B cell (primary cell): Measurements from ENCODE around the gene OR9Q1. TPM values are rescaled to one million over a fixed set of nuclear protein-coding genes. Genes with fewer than 3 reads are reported as not detected.

Experiments
- ATAC-seq: fragments of 200-7000 bp; cut with Tn5 transposase; one replicate; pipeline ENCODE4 v1.10.0; 2021; ENCODE audit warnings: low read depth, mild to moderate bottlenecking, moderate number of reproducible peaks, moderate library complexity
- CTCF ChIA-PET: fragments of 350-600 bp; sonication (Branson Sonifier 250); formaldehyde crosslinking; loops from one replicate; lab custom pipeline; 2021; ENCODE audit warnings: antibody characterized with exemption, inconsistent platforms; lab: Charles Lee
- POLR2A ChIA-PET: fragments of 350-600 bp; sonication (Branson Sonifier 250); formaldehyde crosslinking; loops from one replicate; lab custom pipeline; 2021; ENCODE audit warnings: antibody characterized with exemption; lab: Charles Lee
- DNase-seq: peaks from one replicate; pipeline ENCODE4 v3.0.0; 2013
- H2AFZ ChIP-seq: 2 replicates; pipeline ENCODE4 v1.6.1; 2012; ENCODE audit warnings: mild to moderate bottlenecking, low read depth, low read length; ENCODE audit not compliant: insufficient read depth, poor library complexity, severe bottlenecking
- H3K27ac ChIP-seq, 2 donors: 1 replicate in 1 of 2; 2 replicates in 1 of 2; pipeline ENCODE4 v1.5.1; 2012 to 2013; ENCODE audit warnings: low read length in 2 of 2, mild to moderate bottlenecking in 2 of 2, moderate library complexity in 1 of 2
- H3K27me3 ChIP-seq, 4 experiments: fragments of 200-600 bp in 1 of 4; sonication (generic) in 1 of 4; replicated peaks in 1 of 4; 1 replicate in 2 of 4; 2 replicates in 2 of 4; pipeline versions ENCODE4 v1.6.1 to v1.7.0; 2013 to 2016; ENCODE audit warnings: low read length in 3 of 4, mild to moderate bottlenecking in 2 of 4, mixed read lengths in 1 of 4, moderate library complexity in 1 of 4; ENCODE audit not compliant: insufficient read depth in 4 of 4, control insufficient read depth in 3 of 4; ENCODE audit errors: control extremely low read depth in 1 of 4
- H3K36me3 ChIP-seq, 2 experiments: replicated peaks in 1 of 2; 1 replicate in 1 of 2; 2 replicates in 1 of 2; pipeline versions ENCODE4 v1.6.1 to v1.7.1; 2013; ENCODE audit warnings: low read length in 1 of 2; ENCODE audit not compliant: insufficient read depth in 2 of 2, control insufficient read depth in 1 of 2; ENCODE audit errors: control extremely low read depth in 1 of 2, extremely low read depth in 1 of 2
- H3K4me1 ChIP-seq, 2 donors: fragments of 200-600 bp in 1 of 2; sonication (generic) in 1 of 2; 1 replicate in 1 of 2; 2 replicates in 1 of 2; pipeline versions ENCODE4 v1.5.1 to v1.6.1; 2013 to 2017; ENCODE audit warnings: low read length in 2 of 2; ENCODE audit not compliant: control insufficient read depth in 2 of 2, insufficient read depth in 2 of 2
- H3K4me2 ChIP-seq: replicated peaks from 2 replicates; pipeline ENCODE3; 2012; ENCODE audit warnings: mild to moderate bottlenecking, low read depth, low read length; ENCODE audit not compliant: poor library complexity, severe bottlenecking
- H3K4me3 ChIP-seq, 5 experiments: fragments of 200-600 bp in 1 of 5; sonication (generic) in 1 of 5; 1 replicate in 3 of 5; 2 replicates in 2 of 5; pipeline versions ENCODE4 v1.5.1 to v1.7.0; 2011 to 2016; ENCODE audit warnings: low read length in 4 of 5, mild to moderate bottlenecking in 4 of 5, low read depth in 2 of 5, control low read depth in 1 of 5, moderate library complexity in 1 of 5; ENCODE audit not compliant: insufficient read depth in 1 of 5; ENCODE audit errors: control extremely low read depth in 1 of 5, extremely low read depth in 1 of 5
- H3K79me2 ChIP-seq: fragments of 200-600 bp; sonication (generic); one replicate; pipeline ENCODE4 v1.6.0; 2016; ENCODE audit warnings: low read length; ENCODE audit not compliant: control insufficient read depth, insufficient read depth
- H3K9ac ChIP-seq: fragments of 200-600 bp; sonication (generic); 2 replicates; pipeline ENCODE4 v1.6.1; 2017; ENCODE audit warnings: mild to moderate bottlenecking, low read length, moderate library complexity
- H3K9me3 ChIP-seq, 3 donors: one replicate each; pipeline versions ENCODE4 v1.6.1 to v1.7.1; 2013; ENCODE audit warnings: low read length in 2 of 3; ENCODE audit not compliant: control insufficient read depth in 2 of 3, insufficient read depth in 1 of 3; ENCODE audit errors: control extremely low read depth in 1 of 3
- H4K20me1 ChIP-seq: 2 replicates; pipeline ENCODE4 v1.6.0; 2012; ENCODE audit warnings: mild to moderate bottlenecking, low read length; ENCODE audit not compliant: insufficient read depth, control insufficient read depth, poor library complexity, severe bottlenecking
- H3K27ac Mint-ChIP-seq: one replicate; pipeline ENCODE4 v1.8.0; 2021; ENCODE audit warnings: mixed read lengths
- H3K27me3 Mint-ChIP-seq: one replicate; pipeline ENCODE4 v1.8.0; 2021; ENCODE audit warnings: mixed read lengths
- H3K4me1 Mint-ChIP-seq: one replicate; pipeline ENCODE4 v1.8.0; 2021; ENCODE audit warnings: mixed read lengths
- H3K4me3 Mint-ChIP-seq: one replicate; pipeline ENCODE4 v1.8.0; 2021; ENCODE audit warnings: mixed read lengths
- H3K9me3 Mint-ChIP-seq: one replicate; pipeline ENCODE4 v1.8.0; 2022; ENCODE audit warnings: mixed read lengths; ENCODE audit not compliant: insufficient read depth
- CTCF ChIP-seq: fragments of 200-600 bp; IDR thresholded peaks from one replicate; pipeline ENCODE4 v1.8.0; 2022; ENCODE audit warnings: antibody characterized with exemption, mild to moderate bottlenecking
- EZH2 ChIP-seq: IDR thresholded peaks from 2 replicates; pipeline ENCODE4 v1.6.1; 2012; ENCODE audit warnings: borderline replicate concordance, low read depth, mild to moderate bottlenecking, moderate library complexity, low read length; ENCODE audit not compliant: insufficient read depth, poor library complexity, severe bottlenecking
- WGBS: methylation state at CpG from one replicate; pipeline ENCODE4 v1.1.5; 2013; ENCODE audit warnings: missing lambda C conversion rate; ENCODE audit not compliant: insufficient coverage; 5-methylcytosine and 5-hydroxymethylcytosine counted together
- intact Hi-C: fragments of 100-400 bp; cut with micrococcal nuclease; formaldehyde crosslinking; loops from one replicate; pipeline ENCODE4 v1.10.0; 2022
- polyA plus RNA-seq: library from polyadenylated mRNA; depleted of rRNA; stranded (reverse); fragments of >200 nt; gene quantifications from 2 replicates; pipeline ENCODE4 v1.2.3, GENCODE V29; 2012
- total RNA-seq, 2 donors: library from RNA; stranded (reverse); fragments of 120-200 nt in 1 of 2; gene quantifications; 1 replicate in 1 of 2; 2 replicates in 1 of 2; pipeline versions ENCODE4 v1.2.3 to v1.2.4, GENCODE V29; 2013 to 2022

The OR9Q1 gene
- total and polyA plus RNA-seq, 2 donors (not counting 1 experiment from before 2014, with no cell fraction given), result not detected

- ChIA-PET CTCF (no interaction called here), POLR2A (no interaction called here)
- H3K36me3 ChIP-seq, result no peaks in the 10 kb centered on the region
- H3K27ac Mint-ChIP-seq, result no peak overlapping the region
- ATAC-seq (no peak), DNase-seq (no peak)
- H3K9me3 Mint-ChIP-seq, result peaks cover 7% of the 10 kb centered on the region
- no peak overlapping the region for H3K9ac ChIP-seq
- peaks cover 3 to 4% (median 4%) of the 10 kb centered on the region in 3 donors for H3K9me3 ChIP-seq
- no peaks in the 10 kb centered on the region for H4K20me1 ChIP-seq
- no peak for TF ChIP-seq EZH2
- no peak for TF ChIP-seq CTCF
- no peak overlapping the region for H3K4me3 ChIP-seq
- H3K4me1 Mint-ChIP-seq, result no peaks in the 10 kb centered on the region
- peaks cover 0 to 2% (median 0%) of the 10 kb centered on the region in 4 experiments for H3K27me3 ChIP-seq
- H3K4me3 Mint-ChIP-seq, result no peak overlapping the region
- no peaks in the 10 kb centered on the region for H3K79me2 ChIP-seq
- H3K27ac ChIP-seq, result no peak overlapping the region
- H3K27me3 Mint-ChIP-seq, result no peaks in the 10 kb centered on the region
- intact Hi-C loops, result no loop called here
- H3K4me2 ChIP-seq, result no peak overlapping the region
- no peak overlapping the region for H2AFZ ChIP-seq
- H3K4me1 ChIP-seq, result no peaks in the 10 kb centered on the region
These were observed 15.9 kb downstream of the OR9Q1 start for GRCh38 chr11:58039589-58039988.

- Histone ChIP-seq H3K4me2 (no peak overlapping the region), H3K79me2 (no peaks in the 10 kb centered on the region), H3K9me3 (peaks cover 0 to 3% (median 0%) of the 10 kb centered on the region in 3 donors), H3K27ac (no peak overlapping the region), H3K36me3 (no peaks in the 10 kb centered on the region), H4K20me1 (no peaks in the 10 kb centered on the region), H3K9ac (no peak overlapping the region), H3K4me3 (no peak overlapping the region), H3K27me3 (peaks cover 0 to 5% (median 0%) of the 10 kb centered on the region in 4 experiments), H2AFZ (no peak overlapping the region), H3K4me1 (no peaks in the 10 kb centered on the region)
- DNase-seq, result no peak
- POLR2A ChIA-PET, result no interaction called here
- Mint-ChIP-seq H3K9me3 (no peaks in the 10 kb centered on the region), H3K4me1 (no peaks in the 10 kb centered on the region), H3K27ac (no peak overlapping the region), H3K4me3 (no peak overlapping the region), H3K27me3 (peaks cover 9% of the 10 kb centered on the region)
- CTCF ChIA-PET, result no interaction called here
- TF ChIP-seq EZH2 (no peak), CTCF (no peak)
- ATAC-seq, result no peak
- WGBS, result no CpG with 5 or more reads among the region's 2 CpGs
- intact Hi-C loops, result no loop called here
These were observed 19.7 kb downstream of the OR9Q1 start for GRCh38 chr11:58043379-58043778.
